Epithelial cell of esophagus (primary cell): Measurements from ENCODE around the gene COG4.
A peak's percentile ranks its signal among the peaks of the same experiment; 100 is the strongest.

Source experiments
- DNase-seq: peaks from one replicate; pipeline ENCODE4 v3.0.0; 2010; ENCODE audit warnings: low read depth
- H3K4me3 ChIP-seq: 2 replicates; pipeline ENCODE4 v1.5.1; 2011; ENCODE audit warnings: mild to moderate bottlenecking, low read length, control low read depth
- CTCF ChIP-seq: IDR thresholded peaks from 2 replicates; pipeline ENCODE4 v1.5.1; 2011; ENCODE audit warnings: low read depth, mild to moderate bottlenecking, low read length, control low read depth, inconsistent platforms; ENCODE audit not compliant: insufficient read depth; ENCODE audit errors: missing control alignments

COG4 gene

GRCh38 chr16:70520612-70521297, 2.6 kb downstream of the COG4 start:
- TF ChIP-seq CTCF: no peak
- no peak overlapping the region for H3K4me3 ChIP-seq
- peak; percentile 59 for DNase-seq

GRCh38 chr16:70512456-70512855, 10.9 kb downstream of the COG4 start:
- peak; percentile 95 for DNase-seq
- TF ChIP-seq CTCF: no peak
- H3K4me3 ChIP-seq: no peak overlapping the region

- no peak for DNase-seq
- TF ChIP-seq CTCF: no peak
These were observed 11.5 kb downstream of the COG4 start for GRCh38 chr16:70511833-70512232.

DNA sequence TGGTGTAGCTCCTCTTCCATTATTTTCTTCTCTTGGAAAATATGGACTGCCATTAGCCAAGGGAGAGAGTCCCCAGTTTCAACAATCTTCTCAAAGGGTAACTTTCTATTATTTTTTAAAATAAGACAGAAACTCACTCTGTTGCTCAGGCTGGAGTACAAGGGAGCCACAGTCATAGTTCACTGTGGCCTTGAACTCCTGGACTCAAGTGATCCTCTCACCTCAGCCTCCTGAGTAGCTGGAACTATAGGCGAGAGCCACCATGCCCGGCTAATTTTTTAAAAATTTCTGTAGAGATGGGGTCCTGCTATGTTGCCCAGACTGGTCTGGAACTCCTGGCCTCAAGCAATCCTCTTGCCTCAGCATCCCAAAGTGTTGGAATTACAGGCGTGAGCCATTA, 13.1 kb downstream of the COG4 start:
- no peak overlapping the region for H3K4me3 ChIP-seq
- DNase-seq: no peak
- TF ChIP-seq CTCF: no peak

More at GRCh38 chr16:70511833-70512232, 11.5 kb downstream of the COG4 start:
- H3K4me3 ChIP-seq: no peak overlapping the region

- H3K4me3 ChIP-seq: no peak overlapping the region
- TF ChIP-seq CTCF: peak; percentile 16
- DNase-seq: no peak
These were observed 14.6 kb downstream of the COG4 start for GRCh38 chr16:70508752-70509151.

GRCh38 chr16:70496513-70496912, 26.8 kb downstream of the COG4 start:
- H3K4me3 ChIP-seq: no peak overlapping the region
- no peak for DNase-seq
- no peak for TF ChIP-seq CTCF
